T-helper 17 cell (primary cell): ENCODE data around the gene CCDC141. TPM values are rescaled to one million over a fixed set of nuclear protein-coding genes. Genes with fewer than 3 reads are reported as not detected.
"Not testable (repeated sequence)": the region's sequence is repeated elsewhere in the genome, so short reads cannot be mapped to it uniquely, and the experiment has no call there.

ENCODE experiments used
- ATAC-seq: fragments of 150-1000 bp; cut with Tn5 transposase; 2 replicates; pipeline ENCODE4 v1.10.0; 2021; ENCODE audit warnings: mild to moderate bottlenecking, moderate library complexity
- DNase-seq, 3 donors: peaks; one replicate each; pipeline versions ENCODE4 v3.0.0 to v3.0.0-alpha.2; 2020 to 2021
- H3K9me3 ChIP-seq: one replicate; pipeline ENCODE4 v1.7.0; 2013; ENCODE audit warnings: low read length, mild to moderate bottlenecking; ENCODE audit not compliant: control insufficient read depth, poor library complexity, severe bottlenecking
- H3K27ac Mint-ChIP-seq: one replicate; pipeline ENCODE4 v1.8.0; 2022; ENCODE audit warnings: mild to moderate bottlenecking, moderate library complexity, mixed read lengths
- H3K27me3 Mint-ChIP-seq: one replicate; pipeline ENCODE4 v1.8.0; 2022; ENCODE audit warnings: mixed read lengths
- H3K36me3 Mint-ChIP-seq: one replicate; pipeline ENCODE4 v1.8.0; 2022; ENCODE audit warnings: low read depth, mixed read lengths
- H3K4me1 Mint-ChIP-seq: one replicate; pipeline ENCODE4 v1.8.0; 2022; ENCODE audit warnings: mild to moderate bottlenecking, mixed read lengths
- H3K4me3 Mint-ChIP-seq: one replicate; pipeline ENCODE4 v1.8.0; 2022; ENCODE audit warnings: mild to moderate bottlenecking, moderate library complexity, mixed read lengths
- total RNA-seq, 4 donors: library from RNA in 2 of 4; stranded (reverse) in 2 of 4; gene quantifications; one replicate each; pipeline ENCODE4 v1.2.3 and lab custom pipeline; 2022 to 2026

Gene CCDC141
- total RNA-seq: 10 to 100 TPM; 18.2 to 22.8 TPM
- 41.7 to 82.2 reads per million in 2 donors for total RNA-seq (lab: John Stamatoyannopoulos, UW)

GRCh38 chr2:179049546-179050311 is at the start of gene CCDC141:
Gene CCDC141, minus strand, starts transcription at chr2:179050137. Its CDS starts 196 bp downstream, at chr2:179049941.
- no peaks in the 10 kb centered on the region for H3K9me3 ChIP-seq
- Mint-ChIP-seq H3K36me3 (no peaks in the 10 kb centered on the region), H3K27ac (peak within 1 kb of the TSS; percentile 5), H3K4me1 (peaks cover 3% of the 10 kb centered on the region), H3K27me3 (no peaks in the 10 kb centered on the region), H3K4me3 (peak within 1 kb of the TSS; percentile 82)
- DNase-seq (no peak), ATAC-seq (peak; percentile 74)

GRCh38 chr2:179098080-179098689 is 48.2 kb upstream of the CCDC141 start:
- no peak for ATAC-seq
- DNase-seq: no peak
- no peak overlapping the region for H3K4me3 Mint-ChIP-seq
- peaks cover 7% of the 10 kb centered on the region for H3K27me3 Mint-ChIP-seq
- H3K36me3 Mint-ChIP-seq: peaks cover 2% of the 10 kb centered on the region
- peaks cover 2% of the 10 kb centered on the region for H3K4me1 Mint-ChIP-seq
- no peak overlapping the region for H3K27ac Mint-ChIP-seq
- no peaks in the 10 kb centered on the region for H3K9me3 ChIP-seq

- H3K27ac Mint-ChIP-seq: no peak overlapping the region
- peaks cover 2% of the 10 kb centered on the region for H3K36me3 Mint-ChIP-seq
- peaks cover 7% of the 10 kb centered on the region for H3K27me3 Mint-ChIP-seq
- no peak overlapping the region for H3K4me3 Mint-ChIP-seq
- DNase-seq (no peak), ATAC-seq (no peak)
- no peaks in the 10 kb centered on the region for H3K9me3 ChIP-seq
- H3K4me1 Mint-ChIP-seq: peaks cover 2% of the 10 kb centered on the region
Observed at GRCh38 chr2:179097131-179097530, 47.2 kb upstream of the CCDC141 start.

GRCh38 chr2:179096090-179096489 is 46.2 kb upstream of the CCDC141 start:
- ATAC-seq (peak; percentile 65), DNase-seq (no peak)
- H3K9me3 ChIP-seq: no peaks in the 10 kb centered on the region
- Mint-ChIP-seq H3K4me1 (peaks cover 2% of the 10 kb centered on the region), H3K27me3 (peaks cover 7% of the 10 kb centered on the region), H3K4me3 (no peak overlapping the region), H3K36me3 (peaks cover 2% of the 10 kb centered on the region), H3K27ac (peak overlapping the region; percentile 1)

GRCh38 chr2:179092912-179093311 is 43.0 kb upstream of the CCDC141 start:
- DNase-seq, H3K4me1 Mint-ChIP-seq, H3K27me3 Mint-ChIP-seq, H3K9me3 ChIP-seq, ATAC-seq, H3K4me3 Mint-ChIP-seq, H3K36me3 Mint-ChIP-seq, H3K27ac Mint-ChIP-seq: not testable (repeated sequence)

GRCh38 chr2:179082697-179083096 is 32.8 kb upstream of the CCDC141 start:
- H3K27me3 Mint-ChIP-seq: no peaks in the 10 kb centered on the region
- no peak for ATAC-seq

GRCh38 chr2:179081954-179082353 is 32.0 kb upstream of the CCDC141 start:
- no peaks in the 10 kb centered on the region for H3K4me1 Mint-ChIP-seq
- no peaks in the 10 kb centered on the region for H3K36me3 Mint-ChIP-seq
- H3K9me3 ChIP-seq: no peaks in the 10 kb centered on the region
- DNase-seq (no peak), ATAC-seq (no peak)
- no peaks in the 10 kb centered on the region for H3K27me3 Mint-ChIP-seq
- no peak overlapping the region for H3K27ac Mint-ChIP-seq
- no peak overlapping the region for H3K4me3 Mint-ChIP-seq

More at GRCh38 chr2:179082697-179083096, 32.8 kb upstream of the CCDC141 start:
- no peaks in the 10 kb centered on the region for H3K9me3 ChIP-seq
- Mint-ChIP-seq H3K36me3 (no peaks in the 10 kb centered on the region), H3K4me3 (no peak overlapping the region), H3K4me1 (no peaks in the 10 kb centered on the region), H3K27ac (no peak overlapping the region)
- no peak for DNase-seq

- Mint-ChIP-seq H3K36me3 (no peaks in the 10 kb centered on the region), H3K27ac (no peak overlapping the region), H3K4me1 (no peaks in the 10 kb centered on the region), H3K27me3 (no peaks in the 10 kb centered on the region), H3K4me3 (no peak overlapping the region)
- no peak for DNase-seq
- no peaks in the 10 kb centered on the region for H3K9me3 ChIP-seq
- no peak for ATAC-seq
Observed at GRCh38 chr2:179072527-179072926, 22.6 kb upstream of the CCDC141 start.

GRCh38 chr2:179071810-179072355 is 21.9 kb upstream of the CCDC141 start:
- no peaks in the 10 kb centered on the region for H3K9me3 ChIP-seq
- H3K4me1 Mint-ChIP-seq: no peaks in the 10 kb centered on the region
- no peaks in the 10 kb centered on the region for H3K36me3 Mint-ChIP-seq
- no peaks in the 10 kb centered on the region for H3K27me3 Mint-ChIP-seq
- no peak for ATAC-seq
- H3K27ac Mint-ChIP-seq: no peak overlapping the region
- DNase-seq: no peak
- no peak overlapping the region for H3K4me3 Mint-ChIP-seq

GRCh38 chr2:179070895-179071294 is 21.0 kb upstream of the CCDC141 start:
- Mint-ChIP-seq H3K27ac (no peak overlapping the region), H3K36me3 (no peaks in the 10 kb centered on the region), H3K27me3 (no peaks in the 10 kb centered on the region), H3K4me1 (no peaks in the 10 kb centered on the region), H3K4me3 (no peak overlapping the region)
- H3K9me3 ChIP-seq: no peaks in the 10 kb centered on the region
- DNase-seq: no peak
- ATAC-seq: no peak

- ATAC-seq (no peak), DNase-seq (no peak)
- Mint-ChIP-seq H3K36me3 (no peaks in the 10 kb centered on the region), H3K27ac (no peak overlapping the region), H3K4me3 (no peak overlapping the region), H3K27me3 (no peaks in the 10 kb centered on the region), H3K4me1 (no peaks in the 10 kb centered on the region)
- no peaks in the 10 kb centered on the region for H3K9me3 ChIP-seq
Observed at GRCh38 chr2:179069685-179070084, 19.7 kb upstream of the CCDC141 start.

GRCh38 chr2:179068991-179069643 is 19.2 kb upstream of the CCDC141 start:
- ATAC-seq (no peak), DNase-seq (no peak)
- H3K9me3 ChIP-seq: no peaks in the 10 kb centered on the region
- no peaks in the 10 kb centered on the region for H3K4me1 Mint-ChIP-seq
- H3K36me3 Mint-ChIP-seq: no peaks in the 10 kb centered on the region
- no peak overlapping the region for H3K4me3 Mint-ChIP-seq
- H3K27ac Mint-ChIP-seq: no peak overlapping the region
- no peaks in the 10 kb centered on the region for H3K27me3 Mint-ChIP-seq

GRCh38 chr2:179059026-179059700 is 9.2 kb upstream of the CCDC141 start:
- no peak overlapping the region for H3K27ac Mint-ChIP-seq
- no peaks in the 10 kb centered on the region for H3K4me1 Mint-ChIP-seq
- H3K27me3 Mint-ChIP-seq: no peaks in the 10 kb centered on the region
- ATAC-seq (no peak), DNase-seq (no peak)
- no peaks in the 10 kb centered on the region for H3K36me3 Mint-ChIP-seq
- H3K9me3 ChIP-seq: no peaks in the 10 kb centered on the region
- H3K4me3 Mint-ChIP-seq: no peak overlapping the region
